NT2/D1 (cell line): ENCODE data around the gene EMP3.

Source experiments
- YY1 ChIP-seq: IDR thresholded peaks from 2 replicates; pipeline ENCODE4 v1.6.1; 2011; ENCODE audit not compliant: insufficient read length, insufficient read depth
- ZNF274 ChIP-seq: IDR thresholded peaks from 2 replicates; pipeline ENCODE4 v1.6.1; 2011; ENCODE audit warnings: mild to moderate bottlenecking, low read depth, low read length

DNA sequence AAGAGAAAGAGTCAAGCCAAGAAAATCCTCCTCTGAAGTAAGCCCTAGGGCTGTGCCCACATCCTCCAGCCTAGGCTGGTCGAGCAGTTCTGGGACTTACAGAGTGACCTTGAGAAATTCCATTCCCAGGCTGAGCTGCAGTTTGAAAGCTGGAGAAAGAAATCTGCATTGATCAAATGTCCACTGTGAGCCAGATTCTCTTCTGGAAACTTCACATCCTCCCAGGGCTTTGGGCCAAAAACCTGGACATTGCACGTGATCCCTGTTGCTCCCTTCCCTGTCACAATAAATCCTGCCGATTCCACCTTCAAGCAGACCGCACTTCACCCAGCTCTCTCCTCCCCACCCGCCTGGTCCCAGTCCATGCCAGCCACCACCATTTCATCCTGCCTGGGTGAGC, 22.7 kb downstream of the EMP3 start:
- TF ChIP-seq ZNF274 (no peak), YY1 (no peak)
